HG03095 (cell line): Measurements from ENCODE around the gene AMT.
"Not testable (repeated sequence)": the region's sequence is repeated elsewhere in the genome, so short reads cannot be mapped to it uniquely, and the experiment has no call there.

Source experiments
- ATAC-seq: cut with Tn5 transposase; IDR thresholded peaks from one replicate; pipeline ENCODE4 v1.9.1; 2021; ENCODE audit warnings: moderate library complexity; ENCODE audit not compliant: unreplicated experiment

The AMT gene

DNA sequence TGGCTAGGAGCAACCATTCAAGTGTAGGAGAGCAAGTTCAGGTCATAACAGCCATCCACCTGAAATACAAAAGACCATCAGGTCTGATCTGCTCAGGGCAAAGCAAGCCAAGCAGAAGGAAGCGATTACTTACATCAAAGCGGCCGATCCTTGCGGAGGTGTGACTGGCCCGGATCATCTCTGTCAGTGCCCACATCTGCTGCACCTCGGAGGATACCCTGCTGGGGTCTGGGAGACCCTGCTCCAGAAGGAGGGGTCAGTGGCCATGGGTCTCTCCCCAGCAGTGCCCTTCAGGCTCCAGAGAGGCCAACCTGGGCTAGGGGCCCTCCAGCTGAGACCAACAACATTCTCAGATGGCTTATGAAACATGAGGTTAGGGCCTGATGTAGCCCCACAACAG is 2.5 kb upstream of the AMT start:
- no peak for ATAC-seq

DNA sequence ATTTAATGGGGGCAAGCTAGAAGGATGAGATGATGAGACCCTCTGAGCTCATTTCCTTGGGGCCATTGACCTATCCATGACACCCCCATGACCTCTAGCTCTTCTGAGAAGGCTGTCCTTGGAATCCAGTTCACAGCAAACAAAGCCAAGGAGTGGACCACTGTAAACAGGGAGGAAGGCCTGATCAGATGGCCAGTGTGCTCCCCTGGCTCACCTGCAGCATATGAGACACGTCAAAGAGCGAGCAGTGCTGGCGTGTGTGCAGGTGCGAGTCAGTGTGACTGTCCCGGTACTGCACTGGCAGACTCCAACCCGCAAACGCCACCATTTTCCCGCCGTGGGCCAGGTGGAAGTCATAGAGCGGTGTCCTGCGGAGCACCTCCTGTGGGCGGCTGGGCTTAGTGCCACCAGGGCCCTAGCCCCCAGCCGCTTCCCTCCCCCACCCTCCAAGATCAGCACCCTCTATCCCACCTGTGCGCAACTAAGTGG is 339 bp downstream of the AMT start:
- ATAC-seq = no peak

DNA sequence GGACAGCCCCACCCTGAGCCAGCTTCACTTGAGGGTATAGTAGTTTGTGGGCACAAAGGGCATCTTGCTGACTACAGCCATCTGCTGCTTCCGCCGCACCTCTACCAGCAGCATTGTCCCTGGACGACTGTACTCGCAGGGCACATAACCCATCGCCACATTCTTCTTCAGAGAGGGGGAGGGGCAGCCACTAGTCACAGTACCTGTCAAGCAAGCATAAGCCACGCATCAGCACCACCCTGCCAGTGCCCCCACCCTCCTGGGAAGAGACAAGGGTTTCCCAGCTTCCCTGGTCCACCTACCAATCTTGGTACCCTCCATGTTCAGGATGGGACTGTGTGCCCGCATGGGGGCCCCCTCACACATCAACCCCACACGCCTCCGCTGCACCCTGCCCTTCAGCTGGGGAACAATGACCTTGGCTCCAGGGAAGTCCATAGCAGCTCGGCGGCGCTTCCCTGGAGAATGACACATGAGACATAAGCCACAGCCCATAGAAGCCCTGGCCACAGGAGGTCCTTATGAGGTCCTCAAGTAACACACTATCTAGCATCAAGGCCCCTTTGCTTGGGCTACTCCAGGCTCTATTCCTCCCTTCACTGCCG is 4.7 kb downstream of the AMT start:
- ATAC-seq = no peak

DNA sequence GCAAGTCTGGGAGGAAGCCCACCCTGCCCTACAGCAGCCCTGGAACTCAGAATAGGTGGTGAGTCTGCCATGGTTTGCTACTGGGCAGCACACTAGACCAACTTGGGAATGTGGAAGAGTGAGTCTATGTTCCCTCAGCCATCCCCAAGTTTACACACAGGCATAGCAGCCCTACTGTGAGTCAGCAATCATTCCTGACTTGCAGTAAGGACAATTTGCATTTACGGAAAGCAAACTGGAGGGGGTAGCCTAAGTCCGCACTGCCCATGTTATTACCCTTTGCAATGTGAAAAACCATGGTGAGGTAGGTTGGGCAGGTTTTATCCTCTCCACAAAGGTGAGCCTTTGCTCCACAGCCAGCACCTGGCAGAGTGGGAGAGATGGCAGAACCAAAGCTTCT is 5.4 kb downstream of the AMT start:
- no peak for ATAC-seq

DNA sequence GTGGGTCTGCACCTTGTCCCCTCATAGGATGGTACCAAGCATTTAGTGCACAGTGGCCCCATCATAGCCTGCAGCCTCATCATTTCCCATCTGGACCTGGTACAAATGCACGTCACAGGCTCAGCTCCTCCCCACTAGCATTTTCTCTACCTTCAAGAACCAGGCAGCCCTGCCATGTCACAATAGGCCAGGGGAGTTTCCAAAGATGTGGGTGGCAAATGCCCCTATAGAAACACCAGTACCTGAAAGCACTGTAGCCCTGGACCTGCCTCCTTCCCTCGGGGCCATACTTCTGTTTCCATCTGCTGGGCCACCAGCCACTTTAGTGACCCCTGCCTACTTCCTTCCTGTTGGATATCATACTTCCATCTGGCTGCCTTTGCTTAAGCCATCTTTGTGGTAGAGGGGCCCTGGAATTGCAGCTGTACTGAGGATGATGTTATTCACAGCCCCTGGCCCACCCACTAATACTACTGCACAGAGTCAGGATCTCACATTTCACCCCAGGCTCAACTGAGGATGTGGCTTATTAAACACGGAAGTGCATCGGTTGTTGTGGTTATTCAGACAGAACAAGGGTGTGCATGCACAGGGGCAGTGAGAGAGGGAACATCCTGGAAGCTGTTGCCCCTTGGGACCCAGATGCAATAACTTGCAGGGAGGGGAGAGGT is 6.2 kb downstream of the AMT start:
- no peak for ATAC-seq

DNA sequence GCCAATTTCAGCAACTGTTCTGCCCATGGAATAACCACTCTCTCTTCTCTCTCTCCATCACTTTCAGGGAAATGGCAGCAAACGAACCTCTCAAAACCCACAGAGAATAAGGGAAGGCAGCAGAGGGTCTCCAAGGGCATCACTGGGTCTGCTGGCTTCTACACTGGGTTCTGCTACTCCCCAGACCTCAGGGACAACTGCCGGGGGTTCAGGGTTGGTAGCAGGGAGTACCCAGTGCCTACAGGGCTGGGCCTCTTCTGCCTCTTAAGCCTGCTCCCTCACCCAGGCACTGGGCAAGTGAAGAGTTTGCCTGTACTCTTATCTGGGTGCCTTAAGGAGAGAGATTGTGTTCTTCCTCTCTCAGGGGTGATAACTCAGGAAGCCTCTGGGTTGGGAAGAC is 7.5 kb downstream of the AMT start:
- no peak for ATAC-seq

DNA sequence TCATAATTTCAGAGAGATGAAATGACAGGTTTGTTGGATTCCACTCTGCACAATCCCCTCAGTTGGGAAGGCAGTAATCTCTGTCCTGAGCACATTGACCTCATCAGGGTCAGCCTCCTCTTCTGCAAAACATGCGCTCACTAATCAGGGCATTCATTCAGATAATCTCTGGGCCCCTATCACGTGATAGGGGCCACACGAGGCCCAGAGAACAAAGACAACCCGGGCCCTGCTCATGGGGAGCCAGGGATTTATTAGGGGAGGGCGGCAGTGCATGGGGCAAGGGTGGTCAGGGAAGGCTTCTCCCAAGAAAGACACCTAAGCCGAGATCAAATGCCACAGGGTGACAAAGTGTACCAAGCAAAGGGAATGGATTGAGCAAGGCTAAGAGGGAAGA is 8.9 kb downstream of the AMT start:
- ATAC-seq = no peak

DNA sequence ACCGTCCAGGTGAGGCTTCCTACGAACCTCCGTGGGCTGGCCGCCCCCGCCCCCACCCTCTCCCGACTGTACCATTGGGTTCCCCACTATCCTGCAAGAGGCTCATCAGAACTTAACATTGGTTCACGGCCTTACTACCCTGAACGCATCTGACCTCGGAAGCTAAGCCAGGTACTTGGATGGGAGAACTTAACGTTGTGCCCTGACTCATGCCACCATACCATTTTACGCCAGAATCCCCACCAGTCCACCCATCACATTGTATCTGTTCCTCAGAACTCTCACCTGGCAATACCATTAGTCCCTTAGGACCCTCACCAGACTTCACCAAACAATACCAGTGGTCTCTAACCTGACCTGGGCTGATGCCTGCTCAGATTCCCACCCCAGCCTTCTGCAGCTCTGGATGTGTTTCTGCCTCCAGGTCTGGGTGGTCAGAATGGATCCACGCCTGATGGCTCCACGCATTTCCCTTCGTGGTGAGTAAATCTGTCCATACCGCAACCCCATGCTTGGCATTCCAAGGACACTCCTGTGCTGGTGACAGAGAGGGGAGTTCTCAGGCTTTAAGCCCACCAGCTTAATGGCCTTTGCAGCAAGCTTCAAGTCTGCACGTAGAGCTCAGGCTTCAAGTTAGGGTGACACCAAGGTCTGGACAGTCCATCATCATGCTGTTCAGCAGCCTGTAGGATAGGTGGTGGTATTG is 9.5 kb downstream of the AMT start:
- ATAC-seq = no peak

DNA sequence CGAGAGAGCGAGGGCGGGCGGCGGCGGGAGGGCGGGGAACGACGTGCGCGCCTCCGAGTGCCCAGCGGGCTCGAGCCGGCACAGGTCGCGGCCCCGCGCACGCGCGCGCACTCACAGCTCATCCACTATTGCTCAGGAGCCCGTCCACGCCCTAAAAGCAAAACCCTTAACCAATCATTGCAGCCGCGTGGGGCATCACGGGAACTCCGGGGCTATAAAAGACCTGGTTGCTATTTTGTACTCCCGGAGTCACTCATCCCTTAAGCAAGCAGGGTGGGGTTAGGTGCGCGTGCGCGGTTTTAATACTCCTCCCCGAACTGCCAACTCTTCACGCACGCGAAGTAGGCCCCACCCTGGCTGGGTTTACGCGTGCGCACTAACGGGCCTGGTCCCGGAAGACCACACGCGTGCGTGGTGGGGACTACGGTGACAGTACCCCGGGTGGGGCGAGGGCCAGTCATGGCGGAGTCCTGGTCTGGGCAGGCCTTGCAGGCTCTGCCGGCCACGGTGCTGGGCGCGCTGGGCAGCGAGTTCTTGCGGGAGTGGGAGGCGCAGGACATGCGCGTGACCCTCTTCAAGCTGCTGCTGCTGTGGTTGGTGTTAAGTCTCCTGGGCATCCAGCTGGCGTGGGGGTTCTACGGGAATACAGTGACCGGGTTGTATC is 10.2 kb downstream of the AMT start, which contains the start of the genes RHOA and TCTA:
Gene RHOA (minus strand): TSS at position 9 of the 664 bp plus-strand sequence. CDS start 36,387 bp downstream, outside the sequence.
Gene TCTA (plus strand): TSS at position 456 of the 664 bp plus-strand sequence. CDS start 4 bp downstream, at position 460.
- peak; percentile 69 for ATAC-seq

DNA sequence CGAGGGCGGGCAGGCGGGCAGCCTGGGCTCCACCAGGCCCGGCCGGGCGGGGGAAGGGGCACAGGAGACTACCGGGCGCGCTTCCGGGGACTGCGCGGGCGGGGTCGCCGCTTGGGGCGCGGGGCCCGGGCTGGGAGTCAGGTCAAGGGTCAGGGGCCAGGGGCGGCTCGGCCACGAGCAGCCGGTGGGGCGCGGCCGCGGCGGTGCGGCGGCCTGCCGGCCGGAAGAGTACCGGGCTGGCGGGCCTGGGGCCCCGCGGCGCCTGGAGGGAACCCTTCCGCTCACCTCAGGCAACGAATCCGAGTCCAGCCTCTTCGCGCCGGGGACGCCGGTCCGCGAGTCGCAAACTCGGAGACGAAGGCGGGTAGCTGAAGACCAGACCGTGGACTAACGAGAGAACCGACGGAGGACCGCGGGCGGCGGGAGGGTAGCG is 10.7 kb downstream of the AMT start:
- ATAC-seq = peak; percentile 26

DNA sequence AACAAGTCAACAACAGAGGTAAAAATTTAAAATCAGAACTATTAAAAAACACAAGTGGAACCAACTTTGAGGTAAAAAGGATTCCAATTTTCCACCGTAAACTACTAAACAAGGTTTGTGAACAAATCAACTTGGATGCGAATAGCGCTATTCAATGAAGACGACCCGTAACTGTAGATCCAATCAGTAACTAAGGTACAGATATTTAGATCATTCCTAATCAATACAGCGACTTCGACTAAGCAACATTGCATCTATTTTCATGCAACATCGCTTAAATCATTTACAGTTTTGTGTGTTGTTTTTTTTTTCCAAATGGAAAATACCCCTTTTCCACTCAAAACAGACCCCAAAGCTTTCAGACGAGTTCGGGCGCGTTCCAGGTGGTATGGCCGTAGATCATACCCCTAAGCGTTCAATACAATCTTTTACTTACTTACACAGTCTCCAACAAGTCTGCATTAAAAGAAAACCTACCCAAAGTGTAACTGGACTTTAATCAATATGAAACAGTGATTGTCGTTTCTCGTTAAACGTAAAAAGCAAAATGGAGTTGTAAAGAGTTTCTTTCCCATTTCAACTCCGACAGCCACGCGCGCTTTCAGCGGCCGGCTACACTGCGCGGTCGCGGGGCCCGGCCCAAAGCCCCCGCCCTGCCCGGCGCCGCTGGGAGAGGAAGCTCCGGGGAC is 11.3 kb downstream of the AMT start:
- ATAC-seq = no peak

DNA sequence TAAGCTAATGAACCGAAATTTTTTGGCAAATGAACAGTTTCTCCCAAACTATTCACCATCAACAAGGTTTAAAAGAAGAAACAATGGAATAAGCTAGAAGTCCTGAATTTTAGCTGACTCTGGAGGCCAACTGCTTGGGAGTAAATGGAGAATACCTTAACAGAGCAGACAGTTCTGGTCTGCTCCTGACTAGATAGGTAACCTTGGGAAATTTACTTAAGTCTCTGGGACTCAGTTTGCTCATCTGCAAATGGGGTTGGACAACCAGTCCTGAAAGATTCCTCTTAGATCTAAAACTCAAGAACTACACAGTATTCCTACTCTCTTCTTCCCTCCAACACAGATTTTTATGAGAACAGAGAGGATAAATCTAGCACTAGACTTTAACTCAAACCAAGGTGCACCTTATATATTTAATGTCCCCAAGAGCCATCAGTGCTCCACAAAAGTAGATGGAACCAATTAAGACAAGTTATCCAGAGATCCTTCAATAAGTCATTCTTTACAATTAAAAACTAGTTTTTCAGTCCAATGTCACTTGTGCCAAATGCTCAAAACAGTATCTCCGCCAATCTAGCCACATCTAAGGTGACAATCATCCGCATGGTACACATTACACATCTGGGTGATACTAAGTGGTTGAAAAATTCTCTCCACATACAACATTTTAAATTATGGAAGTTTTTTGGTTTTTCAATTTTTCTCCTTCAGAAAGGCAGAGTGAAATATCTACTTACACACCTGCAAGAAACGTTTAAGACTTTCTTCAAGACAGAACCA is 12.0 kb downstream of the AMT start:
- no peak for ATAC-seq

DNA sequence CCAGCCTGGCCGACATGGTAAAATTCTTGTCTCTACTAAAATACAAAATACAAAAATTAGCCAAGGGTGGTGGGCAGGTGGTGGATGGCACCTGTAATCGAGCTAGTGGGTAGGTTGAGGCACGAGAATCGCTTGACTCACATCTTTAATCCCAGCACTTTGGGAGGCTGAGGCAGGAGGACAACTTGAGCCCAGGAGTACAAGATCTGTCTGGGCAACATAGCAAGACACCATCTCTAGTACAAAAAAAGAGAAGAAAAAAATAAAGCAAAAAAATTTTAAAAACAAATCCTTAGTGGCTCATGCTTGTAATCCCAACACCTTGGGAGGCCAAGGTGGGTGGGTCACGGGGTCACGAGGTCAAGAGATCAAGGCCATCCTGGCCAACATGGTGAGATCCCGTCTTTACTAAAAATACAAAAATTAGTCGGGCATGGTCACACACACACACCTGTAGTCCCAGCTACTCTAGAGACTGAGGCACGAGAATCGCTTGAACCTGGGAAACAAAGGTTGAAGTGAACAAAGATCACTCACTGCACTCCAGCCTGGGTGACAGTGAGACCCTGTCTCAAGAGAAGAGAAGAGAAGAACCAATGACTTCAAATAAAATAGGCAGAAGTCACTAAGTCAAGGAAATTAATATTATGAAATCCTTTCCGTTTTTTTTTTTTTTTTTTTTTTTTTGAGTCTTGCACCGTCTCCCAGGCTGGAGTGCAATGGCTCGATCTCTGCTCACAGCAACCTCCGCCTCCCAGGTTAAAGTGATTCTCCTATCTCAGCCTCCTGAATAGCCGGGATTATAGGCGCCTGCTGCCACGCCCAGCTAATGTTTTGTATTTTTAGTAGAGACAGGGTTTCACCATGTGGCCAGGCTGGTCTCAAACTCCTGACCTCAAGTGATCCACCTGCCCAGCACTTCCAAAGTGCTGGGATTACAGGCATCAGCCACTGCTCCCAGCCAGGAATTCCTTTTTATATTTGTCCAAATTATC is 15.4 kb downstream of the AMT start:
- ATAC-seq = no peak

DNA sequence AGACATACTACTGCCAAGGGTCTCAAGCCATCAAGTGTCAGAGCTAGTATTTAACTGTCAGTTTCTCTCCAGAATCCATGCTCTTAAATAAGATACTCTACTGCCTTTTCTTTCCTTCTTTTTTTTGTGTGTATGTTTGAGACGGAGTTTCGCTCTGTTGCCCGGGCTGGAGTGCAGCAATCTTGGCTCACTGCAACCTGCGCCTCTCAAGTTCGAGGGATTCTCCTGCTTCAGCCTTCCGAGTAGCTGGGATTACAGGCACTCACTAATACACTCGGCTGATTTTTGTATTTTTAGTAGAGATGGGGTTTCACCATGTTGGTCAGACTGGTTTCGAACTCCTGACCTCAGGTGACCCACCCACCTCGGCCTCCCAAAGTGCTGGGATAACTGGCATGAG is 16.7 kb downstream of the AMT start:
- ATAC-seq = not testable (repeated sequence)

DNA sequence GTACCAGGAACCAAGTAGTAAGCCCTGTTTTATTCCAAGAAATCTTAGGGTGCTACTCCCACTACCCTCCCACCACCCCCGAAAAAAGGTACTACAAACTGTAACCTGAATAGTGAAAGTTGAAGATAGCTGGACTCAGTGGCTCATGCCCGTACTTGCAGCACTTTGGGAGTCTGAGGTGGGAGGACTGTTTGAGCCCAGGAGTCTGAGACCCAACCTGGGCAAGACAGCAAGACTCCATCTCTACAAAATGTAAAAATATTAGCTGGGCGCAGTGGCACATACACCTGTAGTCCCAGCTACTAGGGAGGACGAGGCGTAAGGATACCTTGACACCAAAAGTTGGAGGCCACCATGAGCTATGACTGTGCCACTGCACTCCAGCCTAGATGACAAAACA is 18.4 kb downstream of the AMT start:
- ATAC-seq = no peak

DNA sequence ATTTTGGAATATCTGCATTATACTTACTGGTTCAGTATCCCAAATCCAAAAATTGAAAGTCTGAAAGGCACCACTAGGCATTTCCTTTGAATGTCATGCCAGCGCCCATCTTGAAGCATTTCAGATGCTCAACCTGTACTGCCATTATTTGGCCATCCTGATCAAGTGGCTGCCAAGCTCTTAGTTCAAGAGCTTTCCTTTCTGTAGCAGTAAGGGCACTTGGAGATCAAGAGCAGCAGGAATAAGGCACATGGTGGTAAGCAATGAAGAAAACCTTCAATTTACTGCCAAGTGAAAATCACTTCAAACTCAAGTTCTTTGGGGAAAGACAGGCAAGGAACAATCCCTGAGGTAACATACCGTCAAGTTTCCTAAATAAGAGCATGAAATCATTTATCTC is 20.5 kb downstream of the AMT start:
- ATAC-seq = no peak

DNA sequence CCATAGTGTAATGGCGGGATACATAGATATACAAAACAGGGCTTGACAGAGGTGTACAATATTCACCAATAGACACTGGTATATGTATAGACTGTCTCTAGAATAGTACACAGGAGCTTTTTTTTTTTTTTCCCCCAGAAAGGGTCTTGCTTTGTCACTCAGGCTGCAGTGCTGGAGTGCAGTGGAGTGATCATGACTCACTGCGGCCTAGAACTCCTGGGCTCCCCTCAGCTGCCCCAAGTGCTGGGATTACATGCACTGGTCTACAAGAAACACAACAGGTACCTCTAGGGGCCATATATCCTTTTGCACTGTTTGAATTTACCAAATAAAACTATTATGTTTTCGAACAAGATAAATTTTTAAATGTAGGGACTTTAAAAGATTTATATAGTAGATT is 22.8 kb downstream of the AMT start:
- no peak for ATAC-seq

DNA sequence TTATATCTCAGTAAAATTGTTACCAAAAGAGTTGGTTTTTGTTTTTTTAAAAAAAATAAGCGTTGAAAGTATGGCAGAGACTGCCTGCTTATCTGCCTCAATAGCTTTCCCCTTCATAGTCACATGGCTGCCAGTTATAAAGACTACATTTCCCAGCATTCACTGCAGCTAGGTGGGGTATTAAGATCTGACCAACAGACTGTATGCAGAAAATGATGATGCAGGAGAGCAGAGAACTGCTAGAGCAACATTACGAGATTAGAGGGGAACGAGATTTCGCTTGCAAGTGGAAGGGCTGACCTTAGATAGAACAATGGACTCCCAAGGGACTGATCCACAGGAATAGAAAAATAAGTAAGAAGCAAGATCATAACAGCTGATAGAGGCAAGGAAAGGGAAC is 24.8 kb downstream of the AMT start:
- no peak for ATAC-seq

DNA sequence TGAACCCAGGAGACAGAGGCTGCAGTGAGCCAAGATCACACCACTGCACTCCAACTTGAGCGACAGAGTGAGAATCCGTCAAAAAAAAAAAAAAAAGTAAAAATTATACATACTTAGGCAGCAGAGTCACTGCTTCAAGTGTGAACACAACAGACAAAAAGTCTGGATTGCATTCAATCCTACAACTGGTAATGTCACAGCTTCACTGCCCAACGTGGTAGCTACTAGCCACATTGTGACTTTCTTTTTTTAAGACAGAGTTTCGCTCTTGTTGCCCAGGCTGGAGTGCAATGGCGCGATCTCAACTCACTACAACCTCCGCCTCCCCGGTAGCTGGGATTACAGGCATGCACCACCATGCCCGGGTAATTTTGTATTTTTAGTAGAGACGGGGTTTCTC is 31.0 kb downstream of the AMT start:
- ATAC-seq = not testable (repeated sequence)
